Glutamatergic neuron (in vitro differentiated cells): Measurements from ENCODE around the gene DPY19L3. TPM values are rescaled to one million over a fixed set of nuclear protein-coding genes. Genes with fewer than 3 reads are reported as not detected.
A peak's percentile ranks its signal among the peaks of the same experiment; 100 is the strongest.

Source experiments
- DNase-seq: peaks from one replicate; pipeline ENCODE4 v3.0.0; 2022
- H3K27ac Mint-ChIP-seq: one replicate; pipeline ENCODE4 v1.8.0; 2020; ENCODE audit warnings: mild to moderate bottlenecking, mixed read lengths, inconsistent platforms; ENCODE audit not compliant: unreplicated experiment
- H3K27me3 Mint-ChIP-seq: one replicate; pipeline ENCODE4 v1.8.0; 2020; ENCODE audit warnings: mild to moderate bottlenecking, moderate library complexity, mixed read lengths, inconsistent platforms; ENCODE audit not compliant: unreplicated experiment
- H3K36me3 Mint-ChIP-seq: one replicate; pipeline ENCODE4 v1.8.0; 2020; ENCODE audit warnings: mild to moderate bottlenecking, mixed read lengths, inconsistent platforms; ENCODE audit not compliant: unreplicated experiment
- H3K4me1 Mint-ChIP-seq: one replicate; pipeline ENCODE4 v1.8.0; 2020; ENCODE audit warnings: mild to moderate bottlenecking, low read depth, mixed read lengths, inconsistent platforms; ENCODE audit not compliant: unreplicated experiment
- H3K4me3 Mint-ChIP-seq: one replicate; pipeline ENCODE4 v1.8.0; 2020; ENCODE audit warnings: mild to moderate bottlenecking, mixed read lengths, inconsistent platforms; ENCODE audit not compliant: unreplicated experiment
- H3K9me3 Mint-ChIP-seq: one replicate; pipeline ENCODE4 v1.8.0; 2020; ENCODE audit warnings: mild to moderate bottlenecking, moderate library complexity, mixed read lengths, inconsistent platforms; ENCODE audit not compliant: unreplicated experiment
- total RNA-seq: library from RNA; stranded (reverse); fragmentation: NEBNext Ultra II Directional; extraction: Animal tissue kit (Norgen Biotek cat#: 25700); gene quantifications from one replicate; pipeline ENCODE4 v1.2.1, GENCODE V29; 2021; ENCODE audit not compliant: unreplicated experiment
- TF ChIP-seq, protein P1 (sequence below): fragments of 200-600 bp; sonication (generic); IDR thresholded peaks from one replicate; pipeline ENCODE4 v1.5.0; 2021; ENCODE audit not compliant: partially characterized antibody, unreplicated experiment

DPY19L3 gene
- total RNA-seq, 1 donor from 2014 or later, result 51.1 TPM

DNA sequence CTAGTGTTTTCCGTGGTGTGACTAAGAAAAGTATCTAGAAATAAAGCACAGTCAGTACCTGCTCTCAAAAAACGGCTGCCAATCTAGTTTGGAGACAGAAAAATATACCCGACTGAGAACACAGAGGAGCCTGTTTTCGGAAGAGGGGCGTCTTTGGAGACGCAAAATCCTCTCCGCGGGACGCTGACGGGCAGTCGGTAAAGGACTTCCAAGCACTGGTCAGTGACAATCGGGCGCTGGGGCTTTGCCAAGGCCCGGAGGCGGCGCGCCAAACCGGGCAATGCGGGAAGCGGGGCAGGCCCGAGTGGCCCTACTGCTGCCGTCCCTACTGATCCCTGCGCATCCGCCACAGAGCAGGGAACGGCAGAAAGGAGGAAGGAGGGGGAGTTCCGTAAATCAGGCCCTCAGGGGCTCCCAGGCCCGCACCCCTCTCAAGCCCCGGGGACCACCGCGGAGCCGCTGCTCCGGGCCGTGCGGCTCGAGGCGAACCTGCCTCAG, 588 bp upstream of the DPY19L3 start:
- peak overlapping the region; percentile 94 for H3K27ac Mint-ChIP-seq
- DNase-seq, result peak; percentile 58
- no peaks in the 10 kb centered on the region for H3K36me3 Mint-ChIP-seq
- peaks cover 8% of the 10 kb centered on the region for H3K9me3 Mint-ChIP-seq
- peaks cover 19% of the 10 kb centered on the region for H3K4me1 Mint-ChIP-seq
- peak overlapping the region; percentile 87 for H3K4me3 Mint-ChIP-seq
- H3K27me3 Mint-ChIP-seq, result peaks cover 5% of the 10 kb centered on the region
- TF ChIP-seq, protein P1, sequence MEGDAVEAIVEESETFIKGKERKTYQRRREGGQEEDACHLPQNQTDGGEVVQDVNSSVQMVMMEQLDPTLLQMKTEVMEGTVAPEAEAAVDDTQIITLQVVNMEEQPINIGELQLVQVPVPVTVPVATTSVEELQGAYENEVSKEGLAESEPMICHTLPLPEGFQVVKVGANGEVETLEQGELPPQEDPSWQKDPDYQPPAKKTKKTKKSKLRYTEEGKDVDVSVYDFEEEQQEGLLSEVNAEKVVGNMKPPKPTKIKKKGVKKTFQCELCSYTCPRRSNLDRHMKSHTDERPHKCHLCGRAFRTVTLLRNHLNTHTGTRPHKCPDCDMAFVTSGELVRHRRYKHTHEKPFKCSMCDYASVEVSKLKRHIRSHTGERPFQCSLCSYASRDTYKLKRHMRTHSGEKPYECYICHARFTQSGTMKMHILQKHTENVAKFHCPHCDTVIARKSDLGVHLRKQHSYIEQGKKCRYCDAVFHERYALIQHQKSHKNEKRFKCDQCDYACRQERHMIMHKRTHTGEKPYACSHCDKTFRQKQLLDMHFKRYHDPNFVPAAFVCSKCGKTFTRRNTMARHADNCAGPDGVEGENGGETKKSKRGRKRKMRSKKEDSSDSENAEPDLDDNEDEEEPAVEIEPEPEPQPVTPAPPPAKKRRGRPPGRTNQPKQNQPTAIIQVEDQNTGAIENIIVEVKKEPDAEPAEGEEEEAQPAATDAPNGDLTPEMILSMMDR, result no peak

DNA sequence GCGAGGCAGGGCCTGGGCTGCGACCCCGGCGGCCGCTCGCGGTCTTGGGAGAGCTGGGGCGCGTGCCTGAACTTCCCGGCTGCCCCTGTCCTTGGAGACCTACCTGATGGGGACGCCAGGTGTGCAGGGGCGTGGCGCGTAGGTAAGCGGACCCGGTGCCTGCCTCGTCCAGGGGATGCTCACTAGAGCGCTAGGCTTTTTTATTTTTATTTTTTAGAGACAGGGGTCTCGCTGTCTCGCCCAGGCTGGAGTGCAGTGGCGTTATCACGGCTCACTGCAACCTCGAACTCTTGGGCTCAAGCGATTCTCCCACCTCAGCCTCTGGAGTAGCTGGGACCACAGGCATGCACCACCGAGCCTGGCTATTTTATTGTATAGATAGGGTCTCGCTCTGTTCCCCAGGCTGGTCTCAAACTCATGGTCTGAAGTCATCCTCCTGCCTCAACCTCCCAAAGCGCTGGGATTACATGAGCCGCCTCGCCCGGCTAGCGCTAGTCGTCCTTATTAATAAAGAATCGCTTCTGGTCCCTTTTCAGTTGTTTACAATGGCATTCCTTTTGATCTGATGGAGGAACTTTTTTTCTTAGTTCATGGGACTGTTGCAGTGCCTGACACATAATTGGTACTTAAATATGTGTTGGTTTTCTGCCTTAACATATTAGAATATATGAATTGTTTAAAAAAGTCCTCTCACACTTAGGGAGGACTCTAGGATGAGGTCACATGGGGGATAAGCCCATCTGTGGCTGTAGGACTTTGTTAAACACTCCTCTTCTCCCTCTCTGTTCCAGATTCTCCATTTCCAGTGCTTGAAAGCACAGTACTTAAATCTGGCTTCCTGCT, 812 bp downstream of the DPY19L3 start:
- H3K27ac Mint-ChIP-seq, result peak overlapping the region; percentile 78
- TF ChIP-seq, protein P1, result no peak
- no peak for DNase-seq
- peaks cover 19% of the 10 kb centered on the region for H3K4me1 Mint-ChIP-seq
- no peaks in the 10 kb centered on the region for H3K36me3 Mint-ChIP-seq
- H3K27me3 Mint-ChIP-seq, result peaks cover 5% of the 10 kb centered on the region
- H3K4me3 Mint-ChIP-seq, result peak overlapping the region; percentile 92
- peaks cover 8% of the 10 kb centered on the region for H3K9me3 Mint-ChIP-seq

DNA sequence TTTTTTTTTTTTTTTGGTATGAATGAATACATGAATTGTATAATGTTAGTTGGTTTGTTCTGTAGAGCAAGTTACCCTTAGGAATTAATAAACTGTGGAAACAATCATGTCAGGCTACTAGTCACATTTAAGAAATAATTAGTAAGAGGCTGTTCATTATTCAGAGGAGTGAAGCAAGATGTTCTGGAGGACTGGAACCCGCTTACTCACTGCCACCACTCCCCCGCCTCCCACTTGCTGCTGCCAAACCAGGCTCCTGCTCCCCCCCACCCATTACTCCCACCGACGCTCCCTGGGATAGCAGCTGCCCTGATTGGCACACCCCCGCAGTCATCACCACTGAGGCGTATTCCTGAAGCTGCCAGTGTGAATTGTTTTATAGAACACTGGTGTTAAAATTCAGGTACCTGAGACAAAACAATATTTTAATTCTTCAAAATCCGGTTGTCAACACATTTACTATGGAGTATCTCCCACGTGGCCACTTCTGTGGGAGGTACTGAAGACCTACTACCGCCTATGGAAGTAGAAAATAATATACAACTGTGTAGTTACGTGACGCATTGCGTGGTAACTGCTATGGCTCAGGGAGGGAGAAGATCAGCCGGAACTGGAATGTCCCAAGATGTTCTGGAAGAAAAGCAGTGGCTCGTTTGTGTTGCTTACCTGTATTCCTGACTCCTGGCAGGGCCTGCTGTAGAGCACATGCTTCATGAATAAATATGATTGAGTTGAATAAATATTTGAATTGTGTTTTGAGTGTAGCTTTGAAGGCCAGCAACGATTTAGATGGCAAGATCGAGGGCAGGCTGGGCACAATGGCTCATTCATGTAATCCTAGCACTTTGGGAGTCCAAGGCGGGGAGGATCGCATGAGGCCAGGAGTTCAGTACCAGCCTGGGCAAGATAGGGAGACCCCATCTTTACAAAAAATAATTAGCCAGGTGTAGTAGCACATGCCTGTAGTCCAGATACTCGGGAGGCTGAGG, 1.7 kb downstream of the DPY19L3 start:
- H3K27ac Mint-ChIP-seq, result peak overlapping the region; percentile 78
- TF ChIP-seq, protein P1, result no peak
- H3K4me3 Mint-ChIP-seq, result peak overlapping the region; percentile 92
- H3K4me1 Mint-ChIP-seq, result peaks cover 19% of the 10 kb centered on the region
- peaks cover 8% of the 10 kb centered on the region for H3K9me3 Mint-ChIP-seq
- no peak for DNase-seq
- H3K36me3 Mint-ChIP-seq, result no peaks in the 10 kb centered on the region
- H3K27me3 Mint-ChIP-seq, result peaks cover 4% of the 10 kb centered on the region

DNA sequence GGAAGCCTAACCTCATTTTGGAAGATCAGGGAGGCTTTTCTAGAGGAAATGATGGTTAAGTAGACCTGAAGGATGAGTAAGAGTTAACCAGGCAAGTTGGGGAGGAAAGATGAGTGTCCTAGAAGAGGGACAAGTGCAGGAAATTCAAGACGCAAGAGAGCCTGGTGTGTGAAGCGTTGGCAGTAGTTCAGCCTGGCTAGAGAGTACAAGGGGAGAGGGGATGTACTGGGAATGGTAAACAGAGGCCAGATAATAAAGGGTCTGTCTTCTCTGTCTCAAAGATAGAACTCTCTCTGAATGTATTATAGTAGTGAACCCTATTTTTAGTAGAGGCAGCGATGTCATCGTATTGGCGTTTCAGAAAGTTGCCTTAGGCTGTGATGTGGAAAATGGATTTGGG, 9.7 kb downstream of the DPY19L3 start:
- Mint-ChIP-seq H3K27ac (no peak overlapping the region), H3K9me3 (no peaks in the 10 kb centered on the region), H3K4me3 (no peak overlapping the region), H3K36me3 (no peaks in the 10 kb centered on the region), H3K27me3 (no peaks in the 10 kb centered on the region), H3K4me1 (no peaks in the 10 kb centered on the region)
- no peak for DNase-seq
- TF ChIP-seq, protein P1, result no peak
